ENCODE data around the gene LANCL2.
A peak's percentile ranks its signal among the peaks of the same experiment; 100 is the strongest.
"Not testable (repeated sequence)": the region's sequence is repeated elsewhere in the genome, so short reads cannot be mapped to it uniquely, and the experiment has no call there.

LANCL2 gene

DNA sequence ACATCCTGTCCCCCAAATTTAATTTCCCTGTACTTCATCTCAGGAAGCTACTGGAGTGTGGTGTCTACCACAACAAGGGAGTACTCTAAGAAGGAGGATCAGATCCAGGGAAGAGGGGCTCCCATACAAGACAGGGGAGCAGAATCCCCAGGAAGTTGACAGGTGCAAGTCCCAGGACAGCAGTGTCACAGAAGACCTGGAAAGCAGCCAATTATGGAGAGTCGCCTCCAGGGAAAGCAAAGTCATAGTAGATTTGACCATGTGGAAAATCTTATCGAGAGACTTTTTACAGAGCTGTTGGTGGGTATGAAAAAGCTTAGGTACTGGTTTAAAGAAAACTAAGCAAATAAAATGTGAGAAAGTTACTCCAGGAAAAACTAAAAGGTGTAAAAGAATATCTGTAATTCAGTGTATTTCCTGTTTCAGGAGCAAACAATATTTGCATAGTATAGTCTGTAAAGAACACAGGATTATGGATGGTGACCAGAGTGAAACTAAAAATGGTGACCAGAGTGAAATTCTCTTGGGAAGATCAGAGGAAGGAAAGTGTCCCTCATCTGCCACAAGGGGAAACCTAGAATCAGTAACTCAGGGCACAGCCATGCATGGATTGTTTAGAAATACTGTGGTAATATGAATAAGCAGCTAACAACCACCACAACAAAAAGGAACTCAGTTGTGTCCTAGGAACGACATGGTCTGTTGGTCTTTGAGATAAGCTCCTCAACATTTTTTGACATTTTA, 44.5 kb downstream of the LANCL2 start:
- DNase-seq: no peak

DNA sequence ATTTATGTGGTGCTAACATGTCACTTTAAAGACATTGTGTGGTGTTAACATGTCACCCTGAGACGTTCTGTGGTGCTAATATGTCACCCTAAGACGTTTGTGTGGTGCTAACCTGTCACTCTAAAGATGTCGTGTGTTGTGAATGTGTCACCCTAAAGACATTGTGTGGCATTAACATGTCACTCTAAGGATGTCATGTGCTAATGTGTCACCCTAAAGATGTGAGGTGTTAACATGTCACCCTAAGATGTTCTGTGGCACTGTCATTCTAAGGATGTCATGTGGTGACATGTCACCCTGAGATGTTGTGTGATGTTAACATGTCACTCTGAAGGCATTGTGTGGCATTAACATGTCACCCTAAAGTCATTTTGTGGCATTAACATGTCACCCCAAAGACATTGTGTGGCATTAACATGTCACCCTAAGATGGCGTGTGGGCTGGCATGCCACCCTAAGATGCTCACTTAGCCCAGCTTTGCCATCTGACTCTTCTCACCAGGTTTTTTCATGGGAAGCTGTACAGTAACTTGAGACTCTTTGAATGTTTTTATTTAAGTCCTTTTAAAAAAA, 45.6 kb downstream of the LANCL2 start:
- DNase-seq: no peak

DNA sequence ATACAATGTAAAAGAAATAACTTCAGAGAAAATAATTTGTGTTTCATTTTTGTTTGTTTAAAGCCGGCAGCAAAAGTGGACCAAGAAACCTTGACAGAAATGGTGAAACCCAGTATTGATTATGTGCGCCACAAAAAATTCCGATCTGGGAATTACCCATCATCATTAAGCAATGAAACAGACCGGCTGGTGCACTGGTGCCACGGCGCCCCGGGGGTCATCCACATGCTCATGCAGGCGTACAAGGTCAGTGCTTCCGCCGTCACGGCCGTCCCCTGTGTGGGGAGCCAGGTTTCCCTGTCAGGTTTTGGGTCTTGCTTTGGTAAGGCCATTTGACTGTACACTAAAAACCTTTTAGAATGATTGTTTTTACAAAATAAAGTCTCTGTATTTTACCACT, 46.7 kb downstream of the LANCL2 start:
- no peak for DNase-seq

DNA sequence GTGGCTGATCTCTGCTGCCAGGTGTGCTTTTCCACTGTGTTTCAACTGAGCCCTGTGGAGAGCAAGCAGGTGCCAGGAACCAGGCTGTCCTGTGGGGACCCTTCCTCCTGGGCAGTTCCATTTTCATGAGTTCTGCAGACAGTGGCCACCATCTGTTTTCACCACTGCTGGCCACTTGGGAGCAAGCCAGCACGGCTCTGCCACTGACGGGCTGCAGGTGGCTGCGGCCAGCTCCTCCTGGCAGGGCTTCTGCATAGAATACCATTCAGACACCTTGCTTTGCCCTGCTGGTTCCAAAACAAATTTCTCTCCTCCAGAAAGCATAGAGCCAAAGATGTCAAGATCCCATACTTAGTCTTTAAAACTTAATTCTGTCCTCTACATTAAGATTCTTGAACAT, 48.3 kb downstream of the LANCL2 start:
- no peak for DNase-seq

DNA sequence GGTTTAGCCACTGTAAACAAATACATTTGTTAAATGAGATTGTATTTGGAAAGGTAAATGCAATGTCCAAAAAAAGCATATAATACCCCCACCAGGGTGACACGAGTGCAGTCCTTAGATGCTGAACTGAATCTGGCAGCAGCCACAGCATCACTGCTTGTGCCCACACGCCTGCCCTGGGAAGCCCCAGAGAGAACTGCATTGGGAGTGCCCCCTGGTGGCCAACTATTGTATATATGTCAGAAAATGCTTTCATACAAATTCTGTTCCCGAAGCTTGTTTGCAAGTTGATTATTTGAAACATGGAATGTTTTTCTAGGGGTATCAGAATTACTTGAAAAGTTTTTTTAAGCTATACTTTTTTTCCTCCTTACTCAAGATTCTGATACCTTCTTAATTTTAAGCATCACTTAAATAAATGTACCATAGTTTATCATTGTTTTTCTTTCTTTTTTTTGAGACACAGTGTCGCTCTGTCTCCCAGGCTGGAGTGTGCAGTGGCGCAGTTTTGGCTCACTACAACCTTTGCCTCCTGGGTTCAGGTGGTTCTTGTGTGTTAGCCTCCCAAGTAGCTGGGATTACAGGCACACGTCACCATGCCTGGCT, 50.1 kb downstream of the LANCL2 start:
- peak; percentile 87 for DNase-seq

DNA sequence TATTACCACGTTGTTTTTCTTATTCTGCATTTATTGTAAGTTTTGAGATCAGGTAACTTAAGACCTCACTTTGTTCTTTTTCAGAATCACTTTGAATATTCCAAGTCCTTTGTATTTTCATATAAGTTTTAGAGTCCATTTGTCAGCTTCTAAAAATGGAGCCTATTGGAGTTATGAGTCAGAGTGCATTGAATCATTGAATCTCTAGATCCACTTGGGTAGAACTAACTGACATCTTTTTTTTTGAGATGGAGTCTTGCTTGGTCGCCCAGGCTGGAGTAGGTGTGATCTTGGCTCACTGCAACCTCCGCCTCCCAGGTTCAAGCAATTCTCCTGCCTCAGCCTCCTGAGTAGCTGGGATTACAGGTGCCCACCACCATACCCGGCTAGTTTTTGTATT, 52.3 kb downstream of the LANCL2 start:
- DNase-seq: not testable (repeated sequence)

DNA sequence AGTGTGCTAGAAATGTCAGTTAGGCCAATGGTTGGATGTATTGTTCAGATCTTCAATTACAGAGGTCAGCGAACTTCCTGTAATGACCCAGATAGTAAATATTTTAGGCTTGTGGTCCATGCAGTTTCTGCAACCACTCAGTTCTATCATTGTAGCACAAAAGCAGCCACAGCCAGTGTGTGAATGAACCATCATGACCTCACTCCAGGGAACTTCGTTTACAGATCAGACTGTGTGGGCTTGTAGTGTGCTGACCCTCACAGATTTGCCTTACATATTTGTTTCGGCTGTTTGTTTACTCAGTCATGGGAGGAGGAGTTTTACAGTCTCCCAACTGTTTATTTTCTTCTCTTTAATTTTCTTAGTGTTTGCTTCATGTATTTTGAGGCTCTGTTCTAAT, 55.4 kb downstream of the LANCL2 start:
- DNase-seq: no peak

DNA sequence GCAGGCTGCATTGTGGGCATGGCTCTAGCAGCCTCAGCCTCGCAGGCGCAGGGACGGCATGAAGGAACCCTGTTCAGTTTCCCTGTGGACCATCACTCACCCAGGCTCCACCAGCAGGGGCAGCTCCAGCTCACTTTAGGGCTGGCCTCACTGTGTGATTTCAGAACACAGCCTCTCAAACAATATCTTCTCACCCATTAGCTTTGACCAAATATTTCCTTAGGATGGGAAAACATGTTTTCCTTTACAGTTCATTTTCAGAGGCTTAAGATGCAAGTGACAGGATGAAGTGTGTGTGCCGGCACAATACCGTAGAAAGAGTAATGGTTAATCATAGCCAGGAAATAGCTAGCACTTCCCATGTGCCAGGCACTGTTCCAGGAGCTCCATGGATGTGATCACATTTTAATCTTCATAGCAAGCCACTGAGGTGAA, 58.2 kb downstream of the LANCL2 start:
- no peak for DNase-seq

DNA sequence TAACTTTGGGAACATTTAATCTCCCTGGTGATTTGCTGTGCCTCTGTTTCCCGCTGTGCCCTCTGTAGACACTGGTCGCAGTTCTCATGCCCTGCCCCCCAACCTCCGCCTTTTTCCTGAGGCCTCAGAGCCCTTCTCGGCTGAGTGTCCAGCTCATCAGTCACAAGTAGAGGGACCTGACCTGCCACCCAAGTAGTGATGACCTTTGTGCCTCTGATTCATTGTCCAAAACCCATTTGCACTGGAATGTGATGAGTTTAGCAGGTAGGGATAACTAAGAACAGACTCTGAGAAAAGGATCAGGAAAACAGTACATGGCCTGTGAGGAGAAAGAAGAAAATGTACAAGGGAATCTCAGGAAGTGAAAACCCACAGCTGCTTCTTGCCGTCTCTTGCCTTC, 58.8 kb downstream of the LANCL2 start:
- no peak for DNase-seq

DNA sequence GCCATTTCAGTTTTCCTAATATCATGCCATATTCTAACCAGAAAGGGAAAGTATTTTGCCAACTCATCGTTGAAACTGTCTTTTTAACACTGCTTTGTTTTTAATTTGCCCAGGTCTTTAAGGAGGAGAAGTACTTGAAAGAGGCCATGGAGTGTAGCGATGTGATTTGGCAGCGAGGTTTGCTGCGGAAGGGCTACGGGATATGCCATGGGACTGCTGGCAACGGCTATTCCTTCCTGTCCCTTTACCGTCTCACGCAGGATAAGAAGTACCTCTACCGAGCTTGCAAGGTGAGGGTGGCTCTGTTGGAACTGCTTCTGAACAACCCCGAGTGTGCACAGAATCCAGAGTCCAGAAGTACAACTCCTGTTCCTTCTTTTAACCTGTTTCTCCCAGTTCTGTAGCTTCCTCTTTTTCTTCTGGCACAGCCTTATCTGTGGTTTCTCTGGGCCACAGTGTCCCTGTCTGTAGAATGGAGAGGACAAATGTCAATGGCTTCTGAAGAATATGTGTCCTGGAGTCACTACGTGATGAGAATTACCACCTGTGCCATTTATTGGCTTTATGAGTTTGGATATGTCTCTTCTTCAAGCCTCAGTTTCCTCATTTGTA, 60.1 kb downstream of the LANCL2 start:
- no peak for DNase-seq

DNA sequence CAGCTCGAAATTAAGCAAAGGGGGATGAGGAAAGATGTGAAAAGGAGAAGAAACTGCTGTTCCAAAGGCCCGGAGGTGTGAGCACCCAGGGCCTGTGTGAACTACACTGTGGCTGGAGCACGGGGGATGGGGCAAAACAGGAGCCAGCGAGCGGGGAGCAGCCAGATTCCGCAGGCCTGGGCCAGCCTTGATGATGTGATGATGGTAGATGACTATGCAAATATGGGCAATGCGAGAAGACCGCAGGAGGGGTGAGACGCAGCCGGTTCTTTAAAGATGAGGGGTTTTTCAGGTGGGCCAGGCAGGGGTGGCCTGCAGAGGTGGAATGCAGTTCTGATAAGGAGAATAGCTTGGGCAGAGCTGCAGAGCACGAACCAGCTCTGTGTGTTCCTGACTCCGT, 61.5 kb downstream of the LANCL2 start:
- DNase-seq: no peak

DNA sequence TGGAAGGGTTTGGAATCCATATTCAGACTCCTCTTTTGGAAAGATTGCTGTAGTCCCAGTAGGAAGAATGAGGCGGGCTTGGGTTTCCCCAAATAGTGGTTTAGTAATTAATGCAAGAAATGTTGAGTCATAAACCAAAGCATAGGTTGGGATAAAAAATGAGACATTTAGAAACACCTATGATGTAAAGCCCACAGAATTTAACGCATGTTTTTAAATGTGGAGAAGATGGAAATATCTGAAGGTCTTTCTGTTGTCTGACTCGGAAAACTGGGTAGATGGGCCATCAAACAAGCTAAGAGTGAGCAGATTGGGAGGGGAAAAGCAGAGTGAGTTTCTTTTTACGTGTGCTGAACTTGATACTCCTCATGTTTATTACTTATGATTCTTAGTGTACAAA, 62.2 kb downstream of the LANCL2 start:
- no peak for DNase-seq

DNA sequence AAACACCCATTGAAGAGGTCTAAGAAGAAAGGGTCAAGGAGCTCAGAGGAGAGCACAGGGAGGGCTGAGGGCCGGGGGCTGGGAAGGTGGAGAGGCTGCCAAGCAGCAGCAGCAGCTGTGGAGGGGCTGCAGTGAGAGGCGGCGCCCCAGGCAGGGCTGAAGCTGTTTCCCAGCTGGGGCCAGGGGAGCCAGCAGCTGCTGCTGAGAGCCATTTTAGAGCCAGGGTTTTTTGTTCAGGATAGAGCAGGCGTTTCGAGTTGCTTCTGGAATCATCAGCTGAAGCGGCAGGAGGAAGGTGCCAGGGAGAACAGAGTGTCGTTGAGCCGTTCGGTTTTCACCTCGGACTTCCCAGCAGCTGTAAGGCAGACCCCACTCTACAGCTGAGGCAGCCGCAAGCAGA, 62.7 kb downstream of the LANCL2 start:
- no peak for DNase-seq

DNA sequence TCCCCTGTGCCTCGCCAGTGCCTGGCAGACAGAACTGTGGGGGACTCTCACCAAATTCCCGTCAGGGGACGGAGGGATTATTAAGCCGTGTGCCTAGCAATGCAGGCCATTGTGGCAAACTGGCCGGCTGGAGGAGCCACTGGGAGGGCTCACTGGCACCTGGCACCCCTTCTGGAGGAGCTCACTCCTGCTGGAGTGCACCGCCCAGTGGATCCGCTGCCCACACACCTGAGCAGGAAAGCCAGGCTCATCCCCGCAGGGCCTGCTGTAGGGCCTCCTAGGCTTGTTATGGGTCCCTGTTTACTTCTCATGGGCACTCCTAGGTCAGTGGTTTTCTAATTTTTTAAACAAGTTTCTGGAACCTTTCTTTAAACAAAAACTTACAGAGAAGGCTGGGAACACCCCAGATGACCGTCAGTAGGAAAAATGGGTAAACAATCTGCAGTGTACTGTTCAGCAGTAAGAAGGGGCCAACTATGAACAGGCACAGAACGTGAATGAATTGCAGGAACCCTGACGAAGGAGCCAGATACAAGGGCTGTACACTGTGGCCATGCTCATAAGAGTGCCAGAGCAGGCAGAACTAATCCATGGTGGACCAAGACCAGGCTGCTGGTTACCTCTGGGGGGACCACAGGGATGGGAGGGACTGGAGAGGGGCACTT, 64.8 kb downstream of the LANCL2 start:
- no peak for DNase-seq

DNA sequence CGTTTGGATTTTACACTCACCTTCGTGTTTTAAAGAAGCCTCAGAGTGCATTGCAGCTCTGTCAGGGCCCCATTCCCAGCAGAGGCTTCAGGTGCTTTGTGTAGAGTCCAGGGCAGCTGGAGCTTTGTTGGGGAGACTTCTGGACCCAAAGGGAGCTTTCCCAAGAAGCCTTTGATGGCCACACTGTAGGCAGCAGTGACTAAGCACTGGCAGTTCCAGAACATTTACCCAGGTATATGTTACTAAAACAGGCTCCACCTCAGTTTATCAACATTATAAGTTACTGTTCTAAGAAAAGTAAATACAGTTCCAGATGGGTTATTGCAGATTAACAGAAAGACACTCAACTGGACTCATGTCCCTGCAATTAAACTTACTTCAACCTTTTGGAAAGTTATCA, 66.8 kb downstream of the LANCL2 start:
- no peak for DNase-seq

DNA sequence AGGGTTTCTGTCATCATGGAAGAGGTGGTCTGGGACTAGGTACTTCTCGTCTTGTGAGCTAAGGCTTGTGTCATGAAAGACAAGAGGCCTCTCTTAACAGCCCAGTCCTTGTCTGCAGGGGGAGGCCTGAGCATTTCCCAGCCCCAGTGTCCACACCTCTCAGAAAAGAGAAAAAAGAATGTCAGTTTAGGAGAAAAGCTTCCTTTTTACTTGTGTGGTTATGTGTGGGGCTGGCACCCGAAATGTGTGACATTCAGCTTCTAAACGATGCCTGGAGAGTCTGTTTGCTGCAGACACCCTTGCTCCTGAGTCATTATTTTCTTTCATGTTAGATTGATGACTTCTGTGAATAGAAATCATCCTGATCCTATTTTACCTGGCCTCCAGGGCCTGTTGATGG, 67.4 kb downstream of the LANCL2 start:
- no peak for DNase-seq

DNA sequence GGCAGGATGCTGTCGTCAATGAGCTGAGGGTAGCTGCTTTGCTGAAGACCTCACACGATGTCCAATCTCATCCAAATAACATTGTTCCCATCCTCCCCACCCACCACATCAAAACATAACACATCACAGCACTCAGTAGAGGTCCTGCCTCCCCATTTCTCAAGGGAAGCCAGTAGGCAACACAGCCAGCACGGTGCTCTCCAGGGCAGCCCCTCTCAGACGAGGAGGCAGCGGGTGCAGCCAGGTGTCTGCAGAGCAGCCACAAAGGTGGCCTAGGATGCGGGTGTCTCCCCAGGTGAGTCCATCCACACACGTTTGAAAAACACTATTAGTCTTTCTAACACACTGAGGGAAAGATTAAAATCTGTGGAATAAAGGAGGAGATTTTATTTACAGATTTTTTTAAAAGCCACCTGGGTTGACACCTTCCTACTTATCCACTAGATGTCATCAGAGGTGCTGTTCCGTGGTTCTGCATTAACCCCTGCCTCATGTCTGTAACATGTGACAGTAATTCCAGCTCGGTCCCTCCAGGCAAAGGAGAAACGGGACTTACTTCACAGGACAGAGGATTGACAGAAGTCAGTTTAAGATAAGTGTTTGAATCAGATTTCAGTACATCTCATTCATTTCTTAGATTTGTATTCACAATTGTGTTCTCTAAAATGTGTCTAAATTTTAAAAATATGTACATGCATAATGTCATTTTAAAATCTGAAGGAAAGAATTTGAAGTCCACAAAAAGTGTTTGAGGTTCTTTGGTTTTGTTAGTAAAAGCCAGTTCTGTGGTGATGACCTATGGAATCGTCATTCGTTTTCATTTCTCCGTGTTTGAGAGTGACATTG, 68.0 kb downstream of the LANCL2 start:
- DNase-seq: peak; percentile 46

DNA sequence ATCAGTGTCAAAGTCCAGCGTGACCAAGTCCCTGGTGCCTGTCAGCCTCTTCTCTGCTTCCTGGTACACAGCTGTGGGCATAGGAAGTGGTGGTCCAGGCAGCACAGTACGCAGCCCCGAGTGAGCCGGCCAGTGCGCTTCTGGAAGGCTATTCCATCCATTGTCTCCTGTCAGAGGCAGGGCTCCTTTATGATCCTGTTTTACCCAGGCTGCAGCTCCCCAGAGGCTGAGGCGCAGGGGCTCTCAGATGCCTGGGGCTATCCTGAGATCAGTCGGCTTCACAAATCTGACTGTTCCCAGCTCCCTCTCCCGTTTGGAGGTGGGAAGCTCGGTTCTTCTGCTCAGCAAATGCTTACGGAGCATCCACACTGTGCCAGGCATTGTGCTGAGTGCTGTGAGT, 70.3 kb downstream of the LANCL2 start:
- no peak for DNase-seq

DNA sequence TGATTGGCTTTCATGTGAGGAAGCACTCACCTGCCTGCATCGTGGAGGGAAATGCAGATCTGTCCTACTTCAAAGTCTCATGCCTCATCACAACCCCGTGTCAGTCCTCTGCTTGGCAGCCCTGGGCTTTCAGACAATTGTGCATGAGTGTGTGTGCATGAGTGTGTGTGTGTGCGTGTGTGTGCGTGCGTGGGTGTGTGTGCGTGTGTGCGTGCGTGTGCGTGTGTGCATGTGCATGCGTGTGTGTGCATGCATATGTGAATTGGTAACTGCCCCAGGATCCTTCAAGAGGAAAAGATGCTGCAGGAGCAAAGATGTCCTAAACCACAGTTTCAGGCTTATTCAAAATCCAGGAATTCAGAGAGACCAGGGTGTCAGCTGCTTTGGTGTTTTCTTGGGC, 71.3 kb downstream of the LANCL2 start:
- DNase-seq: no peak

DNA sequence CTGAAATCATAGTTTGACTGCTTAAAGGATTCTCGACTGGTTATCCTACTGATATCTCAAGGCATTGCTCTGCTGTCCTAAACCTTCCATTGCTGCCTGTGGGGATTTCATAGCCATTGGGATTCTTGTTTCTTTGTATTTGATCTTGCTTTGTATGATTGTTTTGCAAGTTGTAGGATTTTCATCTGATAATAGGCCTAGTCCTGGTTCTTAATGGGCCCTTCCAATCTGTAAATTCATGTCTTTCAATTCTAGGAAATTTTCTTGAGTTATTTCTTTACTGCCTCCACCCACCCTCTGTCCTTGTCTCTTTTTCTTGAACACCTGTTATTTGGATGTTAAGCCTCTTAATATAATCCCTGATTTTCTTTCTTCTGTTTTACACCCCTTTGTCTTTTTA, 72.2 kb downstream of the LANCL2 start:
- no peak for DNase-seq

DNA sequence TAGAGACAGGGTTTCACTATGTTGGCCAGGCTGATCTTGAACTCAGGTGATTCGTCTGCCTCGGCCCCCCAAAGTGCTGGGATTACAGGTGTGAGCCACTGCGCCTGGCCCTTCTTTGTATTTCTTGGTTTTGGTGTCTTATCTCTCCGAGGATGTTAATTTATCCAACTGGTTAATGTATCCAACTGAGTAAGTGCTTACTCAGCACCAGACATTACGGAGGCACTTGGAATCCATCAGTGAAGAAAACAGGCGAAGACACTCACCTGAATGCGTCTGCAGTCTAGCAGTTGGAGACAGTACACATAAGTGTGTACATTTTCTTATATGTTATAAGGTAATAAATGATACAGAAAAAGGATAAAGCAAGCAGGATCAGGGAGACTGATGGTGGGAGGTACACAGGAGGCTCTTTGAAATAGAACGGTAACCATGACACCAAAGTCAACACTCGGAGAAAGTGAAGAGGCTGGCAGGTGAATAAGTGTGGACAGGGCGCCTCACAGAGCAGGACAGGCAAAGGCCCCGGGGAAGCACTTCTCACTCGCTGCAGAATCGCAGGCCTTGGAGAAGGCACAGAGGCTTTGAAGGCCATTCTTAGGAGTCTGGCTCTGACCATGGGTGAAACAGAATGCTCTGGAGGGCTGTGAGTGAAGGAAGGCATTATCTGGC, 73.1 kb downstream of the LANCL2 start:
- no peak for DNase-seq

Measured in NCI-H1694 treated with DMSO at 0.1 percent for 48 hours (cell line).